Measurements from ENCODE around the gene MAPK13. TPM values are rescaled to one million over a fixed set of nuclear protein-coding genes. Genes with fewer than 3 reads are reported as not detected.

Gene MAPK13
- total RNA-seq, 1 experiment from 2014 or later: 0.89 TPM

- no peak for DNase-seq (ENCODE audit: extremely low read depth, low read depth)
Observed at GRCh38 chr6:36142971-36143838, 12.9 kb downstream of the MAPK13 start.

DNA sequence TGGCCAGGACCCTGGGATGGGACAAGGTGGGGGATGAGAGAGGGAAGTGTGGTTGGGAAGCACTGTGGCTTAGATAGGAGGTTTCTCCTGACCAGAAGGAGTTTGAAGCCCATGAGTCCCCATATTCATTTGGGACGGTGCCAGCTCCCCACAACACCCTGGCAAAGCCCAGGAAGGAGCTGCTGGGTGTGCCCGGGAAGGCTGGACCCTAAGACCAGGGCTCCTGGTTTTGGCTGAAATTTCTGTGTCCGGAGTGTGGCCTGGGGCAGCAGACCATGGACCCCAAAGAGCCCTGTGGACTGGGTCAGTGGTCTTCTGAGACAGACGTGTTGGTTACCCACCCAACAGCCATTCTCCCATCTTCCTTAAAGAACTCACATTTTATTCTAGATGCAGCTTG, 15.2 kb downstream of the MAPK13 start:
- DNase-seq (ENCODE audit: extremely low read depth, low read depth): no peak

- DNase-seq (ENCODE audit: extremely low read depth, low read depth): no peak
Observed at GRCh38 chr6:36147294-36147693, 17.0 kb downstream of the MAPK13 start.

- no peak for DNase-seq (ENCODE audit: extremely low read depth, low read depth)
Observed at GRCh38 chr6:36149476-36149875, 19.2 kb downstream of the MAPK13 start.

DNA sequence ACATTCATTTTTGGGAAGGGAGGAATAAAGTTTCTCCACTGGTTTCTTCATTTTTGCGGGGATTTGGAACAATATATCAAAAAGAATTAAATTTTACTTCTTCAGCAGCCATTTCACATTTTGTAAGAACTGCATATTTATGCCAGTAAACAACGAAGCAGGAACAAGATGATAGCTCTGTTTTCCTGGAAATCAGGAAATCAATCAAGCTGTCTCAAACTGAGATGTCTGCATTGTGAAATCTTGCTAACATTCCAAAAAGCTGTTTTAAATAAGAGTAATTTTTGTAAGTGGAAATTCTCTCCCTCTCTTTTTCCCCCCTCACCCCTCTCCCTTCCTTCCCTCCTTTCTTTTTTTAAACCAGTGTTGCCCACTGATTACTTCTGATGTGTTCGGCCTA, 20.0 kb downstream of the MAPK13 start:
- DNase-seq (ENCODE audit: extremely low read depth, low read depth): no peak

DNA sequence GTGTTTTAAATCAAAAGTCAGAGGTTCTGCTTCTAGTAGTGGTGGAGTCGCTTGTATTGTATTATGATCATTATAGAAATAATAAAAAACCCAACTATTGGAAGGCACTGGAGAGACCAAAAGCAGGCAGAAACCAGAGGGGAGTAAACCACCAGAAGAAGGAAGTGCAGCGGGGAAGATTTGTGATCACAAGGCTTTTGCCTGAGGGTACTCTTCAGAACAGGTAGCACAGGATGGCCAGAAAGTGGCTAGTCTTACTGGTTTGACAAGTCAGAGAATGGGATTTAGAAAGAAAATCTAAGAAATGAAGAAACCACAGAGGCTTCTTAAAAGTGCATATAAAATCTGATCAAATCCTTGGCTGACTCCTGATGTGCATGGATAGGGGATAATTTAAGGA, 24.0 kb downstream of the MAPK13 start:
- no peak for DNase-seq (ENCODE audit: extremely low read depth, low read depth)

DNA sequence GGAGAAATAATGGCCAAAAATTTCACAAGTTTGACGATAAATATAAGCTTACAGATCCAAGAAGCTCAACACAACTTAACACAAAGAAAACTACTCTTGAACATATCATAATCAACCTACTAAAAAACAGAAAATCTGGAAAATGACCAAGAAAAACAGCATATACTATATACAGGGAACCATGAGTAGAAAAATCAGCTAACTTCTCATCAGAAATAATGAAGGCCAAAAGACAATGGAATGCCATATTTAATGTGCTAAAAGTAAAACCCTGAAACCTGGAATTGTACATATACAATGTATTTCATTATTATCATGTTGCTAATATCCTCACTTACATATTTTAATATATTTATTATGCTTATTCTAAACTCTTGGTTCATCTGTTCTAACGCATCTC, 25.3 kb downstream of the MAPK13 start:
- no peak for DNase-seq (ENCODE audit: extremely low read depth, low read depth)

- DNase-seq (ENCODE audit: extremely low read depth, low read depth): no peak
Observed at GRCh38 chr6:36160147-36160760, 29.9 kb downstream of the MAPK13 start.

DNA sequence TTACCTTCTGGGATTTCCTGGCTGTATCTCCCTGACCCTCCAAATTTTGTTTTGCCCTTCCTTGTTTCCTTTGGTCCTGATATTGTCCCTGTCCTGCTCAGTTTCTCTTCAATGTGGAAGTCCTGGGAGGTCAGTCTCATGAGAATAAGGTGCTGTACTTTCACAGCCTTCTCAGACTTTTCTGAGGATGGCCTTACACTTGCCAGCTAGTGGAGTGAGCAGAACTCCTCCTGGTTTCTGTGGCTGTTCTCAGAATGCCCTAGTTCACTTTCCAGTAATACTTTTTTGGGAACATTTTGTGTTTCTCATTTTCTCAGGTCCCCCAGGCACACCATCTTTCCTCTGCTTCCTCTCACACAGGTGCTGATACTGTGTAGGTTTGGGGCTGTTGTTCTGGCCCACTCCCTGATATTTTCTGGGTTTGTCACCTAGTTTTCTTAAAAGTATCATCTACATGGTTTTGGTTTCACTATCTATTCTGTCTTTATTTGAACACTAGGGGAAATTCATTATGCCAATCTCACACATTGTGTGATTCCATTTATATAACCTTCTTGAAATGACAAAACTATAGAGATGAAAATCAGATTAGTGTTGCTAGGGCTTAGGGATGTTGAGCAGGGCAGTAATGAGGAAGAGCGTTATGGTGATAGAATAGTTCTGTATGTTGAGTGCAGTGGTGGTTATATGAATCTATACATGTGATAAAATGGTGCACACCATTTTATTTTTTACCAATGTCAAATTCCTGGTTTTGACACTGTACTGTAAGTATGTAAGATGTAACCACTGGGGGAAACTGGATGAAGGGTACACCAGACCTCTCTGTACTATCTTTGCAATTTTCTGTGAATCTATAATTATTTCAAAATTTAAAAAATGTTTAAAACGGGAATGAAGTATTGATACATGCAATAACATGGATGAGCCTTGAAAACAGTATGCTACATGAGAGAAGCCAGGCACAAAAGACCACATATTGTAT, 39.0 kb downstream of the MAPK13 start:
- DNase-seq (ENCODE audit: extremely low read depth, low read depth): no peak

GRCh38 chr6:36170704-36171103, 40.4 kb downstream of the MAPK13 start:
- DNase-seq (ENCODE audit: extremely low read depth, low read depth): no peak

DNA sequence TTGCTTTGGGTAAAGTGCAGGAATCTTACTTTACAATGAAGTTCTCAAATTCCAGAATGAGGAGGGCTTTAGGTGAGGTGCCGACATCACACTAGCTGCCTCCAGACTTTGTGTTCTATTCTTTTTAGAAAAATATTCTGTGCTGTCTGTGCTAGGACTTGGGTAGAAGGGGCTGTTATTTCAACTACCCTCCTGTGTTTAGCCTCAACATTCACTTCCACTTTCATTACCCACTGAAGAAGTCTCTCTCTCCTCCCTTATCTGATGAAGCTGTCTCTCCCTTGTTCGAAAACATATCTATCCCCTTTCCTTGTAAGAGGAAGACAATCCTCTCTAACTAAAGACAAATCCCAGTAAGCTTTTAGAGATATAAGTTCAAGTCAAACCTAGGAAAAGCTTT, 41.3 kb downstream of the MAPK13 start:
- DNase-seq (ENCODE audit: extremely low read depth, low read depth): no peak

DNA sequence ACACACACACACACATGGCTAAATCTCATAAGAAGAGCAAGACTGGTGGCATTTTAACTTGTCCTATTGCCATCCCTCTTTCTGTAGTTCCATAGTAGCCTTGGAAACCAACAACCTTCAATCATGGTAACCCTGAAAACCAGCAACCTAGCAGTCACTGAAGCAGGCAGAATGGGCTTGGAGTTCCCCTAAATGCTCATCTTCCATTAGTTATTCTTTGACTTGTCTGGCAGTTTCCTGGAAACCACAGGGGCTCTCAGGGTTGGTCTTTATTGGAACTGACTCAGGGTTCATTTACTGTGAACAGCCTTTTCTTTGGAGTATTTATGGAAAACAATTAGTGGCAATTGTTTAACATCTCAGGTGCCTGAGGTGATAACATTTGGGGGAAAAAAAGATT, 46.9 kb downstream of the MAPK13 start:
- no peak for DNase-seq (ENCODE audit: extremely low read depth, low read depth)

GRCh38 chr6:36178544-36178943, 48.2 kb downstream of the MAPK13 start:
- DNase-seq (ENCODE audit: extremely low read depth, low read depth): no peak

- DNase-seq (ENCODE audit: extremely low read depth, low read depth): no peak
Observed at GRCh38 chr6:36180126-36180525, 49.8 kb downstream of the MAPK13 start.

DNA sequence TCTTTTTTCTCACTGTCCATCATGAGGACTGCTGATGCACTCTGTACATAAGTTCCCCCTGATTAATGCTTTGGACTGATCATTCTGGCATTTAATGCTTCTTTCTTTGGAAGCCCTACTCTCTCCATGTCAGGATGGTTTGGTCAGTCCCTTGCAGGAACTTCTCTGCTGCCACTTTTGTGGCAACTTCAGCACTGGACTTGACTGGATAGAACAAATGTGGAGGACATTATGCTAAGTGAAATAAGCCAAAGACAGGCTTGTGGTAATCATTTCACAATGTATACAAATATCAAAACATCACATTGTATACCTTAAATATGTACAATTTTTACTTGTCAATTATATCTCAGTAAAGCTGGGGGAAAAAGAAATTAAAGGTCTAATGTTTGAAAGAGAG, 54.0 kb downstream of the MAPK13 start:
- no peak for DNase-seq (ENCODE audit: extremely low read depth, low read depth)

DNA sequence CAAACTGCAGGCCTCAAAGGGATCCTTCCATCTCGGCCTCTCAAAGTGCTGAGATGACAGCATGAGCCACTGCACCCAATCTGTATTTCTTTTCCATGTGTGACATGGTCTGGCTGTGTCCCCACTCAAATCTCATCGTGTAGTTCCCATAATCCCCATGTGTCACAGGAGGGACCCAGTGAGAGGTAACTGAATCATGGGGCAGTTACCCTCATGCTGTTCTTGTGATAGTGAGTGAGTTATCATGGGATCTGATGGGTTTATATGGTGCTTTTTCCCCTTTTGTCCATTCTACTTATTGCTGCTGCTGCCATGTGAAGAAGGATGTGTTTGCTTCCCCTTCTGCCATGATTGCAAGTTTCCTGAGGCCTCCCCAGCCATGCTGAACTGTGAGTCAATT, 55.9 kb downstream of the MAPK13 start:
- no peak for DNase-seq (ENCODE audit: extremely low read depth, low read depth)

DNA sequence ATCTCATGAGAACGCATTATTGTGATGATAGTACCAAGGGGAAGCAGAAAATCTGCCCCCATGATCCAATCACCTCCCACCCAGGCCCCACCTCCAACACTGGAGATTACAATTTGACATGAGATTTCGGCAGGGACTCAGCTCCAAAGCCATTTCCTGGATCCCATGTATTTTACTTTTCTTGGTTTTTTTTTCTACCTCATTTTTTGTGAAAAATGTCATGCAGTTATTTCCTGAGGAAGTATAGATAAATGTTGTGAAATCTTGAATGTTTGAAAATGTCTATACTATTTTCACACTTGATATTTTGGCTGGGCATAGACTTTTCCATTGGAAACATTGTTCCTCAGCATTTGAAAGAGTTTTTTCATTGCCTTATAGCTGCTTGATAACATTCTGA, 57.1 kb downstream of the MAPK13 start:
- no peak for DNase-seq (ENCODE audit: extremely low read depth, low read depth)

All from NCI-H460 (cell line).